ENCODE results near the gene PDIA5. TPM values are rescaled to one million over a fixed set of nuclear protein-coding genes. Genes with fewer than 3 reads are reported as not detected.

The PDIA5 gene
- total RNA-seq, 4 donors from 2014 or later = 5.3 to 9.2 (median 7.2) TPM

- no peak overlapping the region for H3K27ac ChIP-seq
- no peaks in the 10 kb centered on the region for H3K4me1 ChIP-seq
- TF ChIP-seq POLR2A (IDR thresholded peaks at IDR 0.05) = no peak
- TF ChIP-seq, protein P1, sequence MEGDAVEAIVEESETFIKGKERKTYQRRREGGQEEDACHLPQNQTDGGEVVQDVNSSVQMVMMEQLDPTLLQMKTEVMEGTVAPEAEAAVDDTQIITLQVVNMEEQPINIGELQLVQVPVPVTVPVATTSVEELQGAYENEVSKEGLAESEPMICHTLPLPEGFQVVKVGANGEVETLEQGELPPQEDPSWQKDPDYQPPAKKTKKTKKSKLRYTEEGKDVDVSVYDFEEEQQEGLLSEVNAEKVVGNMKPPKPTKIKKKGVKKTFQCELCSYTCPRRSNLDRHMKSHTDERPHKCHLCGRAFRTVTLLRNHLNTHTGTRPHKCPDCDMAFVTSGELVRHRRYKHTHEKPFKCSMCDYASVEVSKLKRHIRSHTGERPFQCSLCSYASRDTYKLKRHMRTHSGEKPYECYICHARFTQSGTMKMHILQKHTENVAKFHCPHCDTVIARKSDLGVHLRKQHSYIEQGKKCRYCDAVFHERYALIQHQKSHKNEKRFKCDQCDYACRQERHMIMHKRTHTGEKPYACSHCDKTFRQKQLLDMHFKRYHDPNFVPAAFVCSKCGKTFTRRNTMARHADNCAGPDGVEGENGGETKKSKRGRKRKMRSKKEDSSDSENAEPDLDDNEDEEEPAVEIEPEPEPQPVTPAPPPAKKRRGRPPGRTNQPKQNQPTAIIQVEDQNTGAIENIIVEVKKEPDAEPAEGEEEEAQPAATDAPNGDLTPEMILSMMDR (IDR thresholded peaks at IDR 0.05) = no peak
- TF ChIP-seq POLR2AphosphoS5 (IDR thresholded peaks at IDR 0.05) = no peak
- no peak for TF ChIP-seq EP300 (IDR thresholded peaks at IDR 0.05)
- no peak overlapping the region for H3K4me3 ChIP-seq
- DNase-seq (ENCODE audit: low spot score in 2 of 2) = no peak
- no peaks in the 10 kb centered on the region for H3K27me3 ChIP-seq
- H3K9me3 ChIP-seq = no peaks in the 10 kb centered on the region
- no peaks in the 10 kb centered on the region for H3K36me3 ChIP-seq
- 86% methylated on average over 5 of the region's 5 CpGs for WGBS
Measured at GRCh38 chr3:123193448-123194101, 126.8 kb downstream of the PDIA5 start.

DNA sequence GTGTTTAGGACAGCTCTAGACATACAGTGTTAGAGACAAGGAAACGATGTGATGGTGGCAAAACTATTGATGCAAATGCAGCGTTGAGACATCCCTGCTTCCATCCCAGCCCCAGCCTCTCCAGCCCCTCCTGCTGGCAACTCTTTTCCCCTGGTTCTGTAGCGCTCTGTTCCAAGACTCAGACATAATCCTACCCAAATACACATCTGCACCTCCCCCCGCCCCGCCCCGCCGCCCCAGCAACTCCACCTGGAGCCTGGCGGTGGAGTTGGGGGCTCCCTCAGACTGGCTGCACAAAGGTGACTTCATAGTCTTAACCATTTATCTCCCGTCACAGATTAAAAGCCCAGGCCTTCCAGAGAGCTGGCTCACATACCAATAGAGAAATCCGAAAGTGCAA lies 127.7 kb downstream of the PDIA5 start:
- Histone ChIP-seq H3K4me3 (no peak overlapping the region), H3K4me1 (no peaks in the 10 kb centered on the region), H3K9me3 (no peaks in the 10 kb centered on the region), H3K36me3 (no peaks in the 10 kb centered on the region), H3K27me3 (no peaks in the 10 kb centered on the region), H3K27ac (no peak overlapping the region)
- TF ChIP-seq POLR2AphosphoS5 (IDR thresholded peaks at IDR 0.05) (no peak), EP300 (IDR thresholded peaks at IDR 0.05) (no peak), POLR2A (IDR thresholded peaks at IDR 0.05) (no peak)
- TF ChIP-seq, protein P1 (IDR thresholded peaks at IDR 0.05) = peak in 1 of 2 donors; percentile 11
- WGBS = 31% methylated on average over 10 of the region's 10 CpGs
- no peak for DNase-seq (ENCODE audit: low spot score in 2 of 2)

DNA sequence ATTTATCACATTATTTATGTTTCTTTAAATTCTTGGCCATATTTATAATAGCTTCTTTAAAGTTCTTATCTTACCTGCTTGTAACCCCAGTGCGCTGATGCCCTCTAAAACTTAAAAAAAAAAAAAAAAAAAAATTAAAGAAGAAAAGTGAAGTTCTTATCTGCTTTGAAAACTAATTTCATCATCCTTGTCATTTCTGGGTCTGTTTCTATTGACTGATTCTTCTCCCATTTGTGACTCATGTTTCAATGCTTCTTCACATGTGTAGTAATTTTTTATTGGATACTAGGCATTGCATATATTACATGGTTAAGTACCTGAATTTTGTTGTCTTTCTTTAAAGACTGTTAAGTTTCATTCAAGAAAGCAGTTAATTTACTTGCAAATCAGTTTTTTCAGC lies 131.5 kb downstream of the PDIA5 start:
- Histone ChIP-seq H3K9me3 (no peaks in the 10 kb centered on the region), H3K27me3 (no peaks in the 10 kb centered on the region), H3K4me1 (peaks cover 10% of the 10 kb centered on the region), H3K4me3 (no peak overlapping the region), H3K27ac (no peak overlapping the region), H3K36me3 (no peaks in the 10 kb centered on the region)
- 95% methylated on average over 1 of the region's 1 CpG for WGBS
- no peak for DNase-seq (ENCODE audit: low spot score in 2 of 2)
- TF ChIP-seq POLR2A (IDR thresholded peaks at IDR 0.05) = no peak
- no peak for TF ChIP-seq POLR2AphosphoS5 (IDR thresholded peaks at IDR 0.05)
- TF ChIP-seq, protein P1 (IDR thresholded peaks at IDR 0.05) = no peak
- TF ChIP-seq EP300 (IDR thresholded peaks at IDR 0.05) = no peak

DNA sequence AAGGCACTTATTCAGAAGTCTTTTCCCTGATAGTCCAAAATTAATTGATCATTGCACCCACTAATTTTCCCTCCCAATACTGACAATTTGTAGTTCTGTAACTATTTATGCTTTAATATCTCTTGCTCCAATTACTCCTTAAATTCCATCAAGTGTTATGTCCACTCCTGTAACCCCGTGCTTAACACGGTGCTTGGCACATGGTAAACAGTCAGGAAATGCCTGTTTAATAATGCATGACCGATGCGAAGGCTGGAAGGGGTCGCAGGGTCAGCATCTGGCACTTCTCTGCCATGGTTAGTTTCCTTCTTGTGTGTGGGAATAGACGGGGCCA lies 134.4 kb downstream of the PDIA5 start:
- no peak for DNase-seq (ENCODE audit: low spot score in 2 of 2)
- Histone ChIP-seq H3K27ac (peak overlapping the region; percentile 90), H3K36me3 (no peaks in the 10 kb centered on the region), H3K4me1 (peaks cover 15% of the 10 kb centered on the region), H3K27me3 (no peaks in the 10 kb centered on the region), H3K9me3 (no peaks in the 10 kb centered on the region), H3K4me3 (peak overlapping the region; percentile 96)
- 4% methylated on average over 6 of the region's 6 CpGs for WGBS
- no peak for TF ChIP-seq EP300 (IDR thresholded peaks at IDR 0.05)
- no peak for TF ChIP-seq POLR2A (IDR thresholded peaks at IDR 0.05)

DNA sequence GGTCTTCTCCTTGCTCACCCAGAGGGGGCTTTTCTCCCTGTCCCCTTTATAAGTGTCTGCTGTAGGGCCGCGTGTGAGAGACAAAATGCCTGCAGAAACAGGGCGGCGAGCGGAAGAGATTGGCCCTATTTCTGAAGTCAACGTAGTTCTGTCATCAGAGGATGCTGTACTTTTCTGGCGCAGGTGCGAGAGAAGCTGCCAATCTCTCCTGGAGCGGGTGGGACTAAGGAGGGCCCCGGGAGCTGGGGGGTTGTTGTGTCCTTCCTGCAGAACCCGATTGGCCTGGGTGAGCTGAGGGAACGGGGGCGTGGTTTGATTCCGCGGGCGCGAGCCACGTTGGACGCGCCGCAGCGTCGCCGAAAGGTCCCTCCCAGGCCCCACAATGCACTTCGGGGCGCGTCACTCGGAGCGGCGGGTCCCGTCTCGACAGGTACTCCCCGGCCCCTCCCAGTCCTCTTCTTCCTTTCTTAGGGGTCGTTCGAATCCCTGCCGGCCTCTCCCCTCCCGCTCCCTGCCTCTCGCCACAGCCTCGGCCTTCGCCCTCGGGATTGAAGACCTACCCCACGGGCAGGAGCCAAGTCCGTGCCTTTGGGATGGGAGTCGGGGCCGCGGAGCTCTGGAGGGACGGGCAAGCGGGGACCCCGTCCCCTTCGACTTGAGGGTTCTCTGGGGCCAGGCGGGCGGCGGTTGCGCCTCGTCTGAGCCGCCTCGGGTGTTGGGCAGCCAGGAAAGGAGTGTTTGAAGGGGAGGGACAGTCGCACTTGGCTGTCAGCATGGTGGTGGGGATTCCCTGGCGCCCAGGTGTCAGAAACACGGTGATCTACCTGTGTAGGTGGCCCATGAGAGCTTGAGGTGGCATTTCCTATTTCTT lies 135.0 kb downstream of the PDIA5 start, which contains the start of gene SEC22A:
Gene SEC22A, plus strand, starts transcription at position 387 of the 871 bp plus-strand sequence. CDS start 7,275 bp downstream, outside the sequence.
- Histone ChIP-seq H3K27ac (peak within 1 kb of the TSS; percentile 90), H3K4me1 (peaks cover 15% of the 10 kb centered on the region), H3K9me3 (no peaks in the 10 kb centered on the region), H3K27me3 (no peaks in the 10 kb centered on the region), H3K36me3 (no peaks in the 10 kb centered on the region), H3K4me3 (peak within 1 kb of the TSS; percentile 96)
- TF ChIP-seq, protein P1 (IDR thresholded peaks at IDR 0.05) = no peak
- TF ChIP-seq POLR2A (IDR thresholded peaks at IDR 0.05) = peak in 1 of 2 donors; percentile 70
- DNase-seq (ENCODE audit: low spot score in 2 of 2) = peak; percentile 93 to 94
- WGBS = under 1% methylated on average over 33 of the region's 60 CpGs
